Ishikawa (cell line): Measurements from ENCODE around the gene ADAMTSL1.
A peak's percentile ranks its signal among the peaks of the same experiment; 100 is the strongest.

Experiments
- CEBPB ChIP-seq: IDR thresholded peaks from 2 replicates; pipeline ENCODE4 v1.6.1; 2012
- CREB1 ChIP-seq: IDR thresholded peaks from 2 replicates; pipeline ENCODE4 v1.6.1; 2012; ENCODE audit warnings: low read depth
- EGR1 ChIP-seq: IDR thresholded peaks from 2 replicates; pipeline ENCODE4 v1.6.1; 2012
- EP300 ChIP-seq: IDR thresholded peaks from 2 replicates; pipeline ENCODE4 v1.6.1; 2012; ENCODE audit warnings: borderline replicate concordance
- FOXM1 ChIP-seq: IDR thresholded peaks from 2 replicates; pipeline ENCODE4 v1.6.1; 2012; ENCODE audit warnings: low read depth, borderline replicate concordance
- MAX ChIP-seq: IDR thresholded peaks from 2 replicates; pipeline ENCODE4 v1.6.1; 2012
- NFIC ChIP-seq: IDR thresholded peaks from 2 replicates; pipeline ENCODE4 v1.6.1; 2012
- RAD21 ChIP-seq: IDR thresholded peaks from 2 replicates; pipeline ENCODE4 v1.6.1; 2012; ENCODE audit warnings: low read depth
- REST ChIP-seq: IDR thresholded peaks from 2 replicates; pipeline ENCODE4 v1.6.1; 2012; ENCODE audit warnings: low read depth, mild to moderate bottlenecking
- TAF1 ChIP-seq: IDR thresholded peaks from 2 replicates; pipeline ENCODE4 v1.6.1; 2012; ENCODE audit warnings: low read depth, mild to moderate bottlenecking
- TCF12 ChIP-seq: IDR thresholded peaks from 2 replicates; pipeline ENCODE4 v1.6.1; 2012; ENCODE audit warnings: low read depth
- TEAD4 ChIP-seq: IDR thresholded peaks from 2 replicates; pipeline ENCODE4 v1.6.1; 2012
- USF1 ChIP-seq: IDR thresholded peaks from 2 replicates; pipeline ENCODE4 v1.6.1; 2012
- YY1 ChIP-seq: IDR thresholded peaks from 2 replicates; pipeline ENCODE4 v1.6.1; 2012; ENCODE audit warnings: low read depth
- ZBTB7A ChIP-seq: IDR thresholded peaks from 2 replicates; pipeline ENCODE4 v1.6.1; 2012; ENCODE audit warnings: low read depth

The ADAMTSL1 gene

GRCh38 chr9:18788256-18788655 is 314.3 kb downstream of the ADAMTSL1 start:
- no peak for TF ChIP-seq YY1

- TF ChIP-seq RAD21 (peak; percentile 31), USF1 (no peak), TCF12 (no peak)
Observed at GRCh38 chr9:18791074-18791473, 317.1 kb downstream of the ADAMTSL1 start.

- no peak for TF ChIP-seq TCF12
- no peak for TF ChIP-seq TAF1
- TF ChIP-seq CREB1, result no peak
- no peak for TF ChIP-seq TEAD4
- TF ChIP-seq EP300, result no peak
- no peak for TF ChIP-seq MAX
- no peak for TF ChIP-seq EGR1
- no peak for TF ChIP-seq ZBTB7A
- TF ChIP-seq CEBPB, result no peak
- TF ChIP-seq REST, result no peak
- no peak for TF ChIP-seq YY1
Observed at GRCh38 chr9:18793122-18793521, 319.2 kb downstream of the ADAMTSL1 start.

GRCh38 chr9:18795947-18796671 is 322.2 kb downstream of the ADAMTSL1 start:
- no peak for TF ChIP-seq RAD21
- no peak for TF ChIP-seq TAF1

GRCh38 chr9:18796696-18797270 is 322.8 kb downstream of the ADAMTSL1 start:
- no peak for TF ChIP-seq USF1
- no peak for TF ChIP-seq YY1
- no peak for TF ChIP-seq ZBTB7A
- TF ChIP-seq CEBPB, result no peak
- TF ChIP-seq REST, result no peak

GRCh38 chr9:18798106-18798505 is 324.2 kb downstream of the ADAMTSL1 start:
- no peak for TF ChIP-seq USF1
- no peak for TF ChIP-seq FOXM1
- TF ChIP-seq TAF1, result no peak
- TF ChIP-seq EP300, result no peak
- no peak for TF ChIP-seq TEAD4
- TF ChIP-seq MAX, result no peak
- no peak for TF ChIP-seq NFIC
